Brain microvascular endothelial cell (primary cell): ENCODE data around the gene CCDC40.

Experiments used
- DNase-seq: peaks from one replicate; pipeline ENCODE4 v3.0.0-alpha.2; 2020
- H3K27ac ChIP-seq: fragments of 250-450 bp; sonication (Bioruptor Pico); 2 replicates; pipeline ENCODE4 v1.5.1; 2020; ENCODE audit warnings: mild to moderate bottlenecking, moderate library complexity
- H3K27me3 ChIP-seq: fragments of 250-450 bp; sonication (Bioruptor Pico); replicated peaks from 2 replicates; pipeline ENCODE4 v1.5.1; 2020; ENCODE audit warnings: mild to moderate bottlenecking
- H3K36me3 ChIP-seq: fragments of 250-450 bp; sonication (Bioruptor Pico); replicated peaks from 2 replicates; pipeline ENCODE4 v1.5.1; 2020; ENCODE audit warnings: mild to moderate bottlenecking
- H3K4me3 ChIP-seq: 2 replicates; pipeline ENCODE4 v1.5.1; 2011; ENCODE audit warnings: low read depth, mild to moderate bottlenecking, control low read depth, low read length, moderate library complexity
- in situ Hi-C: cut with HindIII; loops from 2 replicates; pipeline ENCODE4 v1.10.0; 2017; ENCODE audit warnings: low sequenced_read_pairs, low pct_ligation_motif_present
- TF ChIP-seq, protein P1 (sequence below): IDR thresholded peaks from 2 replicates; pipeline ENCODE4 v1.5.1; 2011; ENCODE audit warnings: low read depth, mild to moderate bottlenecking, moderate library complexity, low read length, control low read depth, inconsistent platforms; ENCODE audit errors: missing control alignments

Gene CCDC40

DNA sequence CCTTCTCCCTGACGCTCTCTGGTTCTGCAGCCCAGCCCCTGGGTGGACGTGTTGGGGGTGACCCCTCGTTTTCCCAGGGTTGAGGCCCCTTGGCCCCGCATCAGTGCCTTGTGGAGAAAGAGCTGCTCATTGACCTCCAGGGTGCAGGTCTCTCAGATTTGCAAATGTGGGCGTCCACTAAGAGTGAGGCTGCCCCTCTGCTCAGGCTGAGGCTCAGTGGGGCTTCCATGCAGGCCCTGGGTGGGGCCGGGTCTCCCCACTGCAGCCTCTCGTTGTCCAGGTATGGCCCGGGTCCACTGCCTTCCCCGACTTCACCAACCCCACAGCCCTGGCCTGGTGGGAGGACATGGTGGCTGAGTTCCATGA is 74.0 kb downstream of the CCDC40 start:
- Histone ChIP-seq H3K27me3 (no peaks in the 10 kb centered on the region), H3K36me3 (no peaks in the 10 kb centered on the region), H3K27ac (no peak overlapping the region), H3K4me3 (no peak overlapping the region)
- in situ Hi-C loops = no loop called here
- no peak for DNase-seq
- TF ChIP-seq, protein P1, sequence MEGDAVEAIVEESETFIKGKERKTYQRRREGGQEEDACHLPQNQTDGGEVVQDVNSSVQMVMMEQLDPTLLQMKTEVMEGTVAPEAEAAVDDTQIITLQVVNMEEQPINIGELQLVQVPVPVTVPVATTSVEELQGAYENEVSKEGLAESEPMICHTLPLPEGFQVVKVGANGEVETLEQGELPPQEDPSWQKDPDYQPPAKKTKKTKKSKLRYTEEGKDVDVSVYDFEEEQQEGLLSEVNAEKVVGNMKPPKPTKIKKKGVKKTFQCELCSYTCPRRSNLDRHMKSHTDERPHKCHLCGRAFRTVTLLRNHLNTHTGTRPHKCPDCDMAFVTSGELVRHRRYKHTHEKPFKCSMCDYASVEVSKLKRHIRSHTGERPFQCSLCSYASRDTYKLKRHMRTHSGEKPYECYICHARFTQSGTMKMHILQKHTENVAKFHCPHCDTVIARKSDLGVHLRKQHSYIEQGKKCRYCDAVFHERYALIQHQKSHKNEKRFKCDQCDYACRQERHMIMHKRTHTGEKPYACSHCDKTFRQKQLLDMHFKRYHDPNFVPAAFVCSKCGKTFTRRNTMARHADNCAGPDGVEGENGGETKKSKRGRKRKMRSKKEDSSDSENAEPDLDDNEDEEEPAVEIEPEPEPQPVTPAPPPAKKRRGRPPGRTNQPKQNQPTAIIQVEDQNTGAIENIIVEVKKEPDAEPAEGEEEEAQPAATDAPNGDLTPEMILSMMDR = no peak

DNA sequence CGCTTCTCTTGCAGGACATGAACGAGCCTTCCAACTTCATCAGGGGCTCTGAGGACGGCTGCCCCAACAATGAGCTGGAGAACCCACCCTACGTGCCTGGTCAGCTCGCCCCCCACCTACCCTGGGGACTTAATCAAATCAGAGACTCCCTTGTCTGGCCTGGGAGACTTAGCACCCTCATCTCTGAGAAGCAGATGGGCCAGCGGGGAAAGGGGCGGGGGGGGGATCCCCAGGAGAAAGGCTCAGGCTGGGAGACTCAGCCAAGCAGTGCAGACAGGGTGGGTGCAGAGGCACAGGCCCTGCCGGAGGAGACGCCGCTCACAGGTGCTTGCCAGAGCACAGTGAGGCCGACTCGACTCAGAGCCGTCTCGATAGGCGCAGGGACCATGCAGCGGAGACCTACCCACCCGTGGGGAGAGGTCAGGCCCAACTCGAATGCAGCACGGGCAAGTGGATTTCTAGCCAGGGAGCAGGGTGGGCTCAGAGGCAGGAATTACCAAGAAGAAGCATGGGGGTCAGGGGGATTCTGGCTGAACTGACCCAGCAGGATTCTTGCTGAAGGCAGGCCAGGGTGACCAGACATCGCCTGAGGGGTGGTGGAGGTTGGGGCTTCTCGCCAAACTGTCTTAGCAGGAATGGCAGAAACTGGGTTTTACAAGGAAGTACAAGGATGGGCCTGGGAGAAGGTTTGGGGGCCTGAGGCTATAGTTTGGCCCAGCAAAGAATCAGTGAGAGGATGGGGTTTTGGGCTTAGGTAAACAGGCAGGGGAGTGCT is 74.7 kb downstream of the CCDC40 start:
- no peak for DNase-seq
- no peaks in the 10 kb centered on the region for H3K36me3 ChIP-seq
- H3K27ac ChIP-seq = no peak overlapping the region
- no peak overlapping the region for H3K4me3 ChIP-seq
- in situ Hi-C loops = no loop called here
- no peaks in the 10 kb centered on the region for H3K27me3 ChIP-seq
- TF ChIP-seq, protein P1 = no peak

DNA sequence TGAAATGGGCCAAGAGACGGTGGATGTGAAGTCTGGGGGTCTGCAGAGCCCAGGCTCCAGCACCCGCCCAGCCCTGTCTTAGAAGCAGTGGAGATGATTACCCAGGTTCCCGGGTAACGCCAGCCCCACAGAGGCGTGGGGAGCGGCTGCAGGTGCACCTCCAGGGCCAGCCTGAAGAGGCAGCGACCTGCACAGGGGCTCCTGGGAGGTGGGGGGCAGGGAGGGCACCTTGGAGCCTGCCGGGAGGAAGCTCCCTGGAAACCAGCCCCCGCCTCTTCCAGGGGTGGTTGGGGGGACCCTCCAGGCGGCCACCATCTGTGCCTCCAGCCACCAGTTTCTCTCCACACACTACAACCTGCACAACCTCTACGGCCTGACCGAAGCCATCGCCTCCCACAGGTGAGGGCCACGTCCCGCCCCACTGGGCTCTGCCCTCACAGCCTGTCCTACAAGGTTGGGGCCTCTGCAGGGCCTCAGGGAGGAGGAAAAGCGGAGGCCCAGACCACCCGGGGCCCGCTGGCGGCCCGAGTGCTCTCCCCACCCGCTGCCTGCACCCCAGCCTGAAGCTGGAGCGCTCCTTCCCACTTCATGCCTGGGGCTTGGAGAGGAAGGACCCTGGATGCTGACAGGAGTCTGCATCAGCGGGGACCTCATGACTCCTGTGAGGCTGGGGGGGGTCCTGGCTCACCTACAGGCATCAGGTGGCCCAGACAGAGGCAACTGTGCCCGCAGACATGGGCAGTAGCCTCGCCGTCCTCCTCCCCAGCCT is 75.4 kb downstream of the CCDC40 start:
- H3K27ac ChIP-seq = no peak overlapping the region
- H3K27me3 ChIP-seq = no peaks in the 10 kb centered on the region
- TF ChIP-seq, protein P1 = no peak
- no peaks in the 10 kb centered on the region for H3K36me3 ChIP-seq
- no peak for DNase-seq
- H3K4me3 ChIP-seq = no peak overlapping the region
- in situ Hi-C loops = no loop called here

DNA sequence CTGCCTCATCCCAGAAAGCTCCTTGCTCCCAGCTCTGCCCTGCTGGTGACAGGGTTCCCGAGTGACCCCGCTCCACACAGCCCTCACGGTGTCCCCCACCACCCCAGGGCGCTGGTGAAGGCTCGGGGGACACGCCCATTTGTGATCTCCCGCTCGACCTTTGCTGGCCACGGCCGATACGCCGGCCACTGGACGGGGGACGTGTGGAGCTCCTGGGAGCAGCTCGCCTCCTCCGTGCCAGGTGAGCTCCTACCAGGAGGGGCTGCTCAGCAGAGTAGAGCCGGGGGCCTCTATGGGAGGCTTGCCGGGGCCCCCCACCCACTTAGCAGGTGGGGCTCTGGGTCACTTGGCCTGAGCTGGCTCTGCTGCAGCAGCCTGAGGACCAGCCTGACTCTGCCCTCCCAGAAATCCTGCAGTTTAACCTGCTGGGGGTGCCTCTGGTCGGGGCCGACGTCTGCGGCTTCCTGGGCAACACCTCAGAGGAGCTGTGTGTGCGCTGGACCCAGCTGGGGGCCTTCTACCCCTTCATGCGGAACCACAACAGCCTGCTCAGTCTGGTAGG is 76.1 kb downstream of the CCDC40 start:
- no peak overlapping the region for H3K27ac ChIP-seq
- no peak overlapping the region for H3K4me3 ChIP-seq
- in situ Hi-C loops = no loop called here
- no peaks in the 10 kb centered on the region for H3K36me3 ChIP-seq
- DNase-seq = no peak
- TF ChIP-seq, protein P1 = no peak
- H3K27me3 ChIP-seq = no peaks in the 10 kb centered on the region

DNA sequence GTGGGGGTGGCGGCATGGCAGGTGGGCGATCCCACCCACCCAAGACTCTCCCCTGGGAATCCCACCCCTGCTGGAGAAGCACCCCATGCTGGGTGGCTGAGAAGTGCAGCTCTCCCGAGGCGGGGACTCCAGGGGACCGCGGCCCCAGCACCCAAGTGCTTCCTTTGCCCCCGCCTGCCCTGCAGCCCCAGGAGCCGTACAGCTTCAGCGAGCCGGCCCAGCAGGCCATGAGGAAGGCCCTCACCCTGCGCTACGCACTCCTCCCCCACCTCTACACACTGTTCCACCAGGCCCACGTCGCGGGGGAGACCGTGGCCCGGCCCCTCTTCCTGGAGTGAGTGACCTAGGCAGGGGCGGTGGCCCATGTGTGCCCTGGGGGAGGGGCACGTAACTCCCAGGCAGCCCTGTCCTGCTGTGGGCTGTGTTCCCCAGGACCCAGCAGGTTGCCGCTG is 76.6 kb downstream of the CCDC40 start:
- Histone ChIP-seq H3K27me3 (no peaks in the 10 kb centered on the region), H3K27ac (no peak overlapping the region), H3K36me3 (no peaks in the 10 kb centered on the region), H3K4me3 (no peak overlapping the region)
- in situ Hi-C loops = no loop called here
- TF ChIP-seq, protein P1 = no peak
- DNase-seq = no peak
